ENCODE measurements around the gene NLK. TPM values are rescaled to one million over a fixed set of nuclear protein-coding genes. Genes with fewer than 3 reads are reported as not detected.
"Not testable (repeated sequence)": the region's sequence is repeated elsewhere in the genome, so short reads cannot be mapped to it uniquely, and the experiment has no call there.

NLK gene
- total and polyA plus RNA-seq, 2 donors (not counting 3 experiments of a cell fraction or from before 2014, with no cell fraction given): 23.8 to 34.2 TPM

- CTCF ChIA-PET: interaction anchor here (0.8 to 4.0 kb wide), 10 partner anchors 13 to 428 kb away, joined by 3 to 18 read pairs (median 5); partner anchors contain the start of gene LYRM9
- H3K4me1 ChIP-seq (ENCODE audit: control insufficient read depth, extremely low read depth, insufficient read depth, low read length); H3K27ac ChIP-seq (ENCODE audit: insufficient read depth, low read depth, low read length); DNase-seq (ENCODE audit: low read depth, low spot score); BruUV-seq (replicated peaks); H2AFZ ChIP-seq (ENCODE audit: low read depth, low read length); FAIRE-seq; intact Hi-C loops (cut with micrococcal nuclease); H3K9me3 ChIP-seq (replicated peaks; ENCODE audit: control insufficient read depth, insufficient read depth, low read length); H3K4me2 ChIP-seq (ENCODE audit: insufficient read depth, low read length); H3K79me2 ChIP-seq (ENCODE audit: control insufficient read depth, insufficient read depth, low read length); dilution Hi-C loops (cut with MboI; ENCODE audit: extremely low pct_ligation_motif_present, low sequenced_read_pairs); H4K20me1 ChIP-seq (replicated peaks; ENCODE audit: control insufficient read depth, extremely low read depth, insufficient read depth, low read length); POLR2A ChIA-PET; H3K36me3 ChIP-seq (ENCODE audit: control insufficient read depth in 2 of 2, extremely low read depth in 1 of 2, insufficient read depth in 2 of 2, low read length in 2 of 2); H3K4me3 ChIP-seq (replicated peaks in 1 of 3; ENCODE audit: insufficient read depth in 1 of 3, low read depth in 1 of 3, low read length in 3 of 3); H3K9me1 ChIP-seq (replicated peaks; ENCODE audit: control insufficient read depth, extremely low read depth, insufficient read depth, low read length); H3K9ac ChIP-seq (replicated peaks; ENCODE audit: extremely low read depth, insufficient read depth, low read length): not testable (repeated sequence)
- H3K27me3 ChIP-seq (ENCODE audit: control insufficient read depth in 2 of 2, insufficient read depth in 2 of 2, low read length in 2 of 2): peaks cover 18 to 19% of the 10 kb centered on the region in 2 experiments
- peak; percentile 11 to 19 for TF ChIP-seq CTCF (IDR thresholded peaks at IDR 0.05; ENCODE audit: extremely low read depth in 1 of 2, insufficient read depth in 1 of 2, low read depth in 1 of 2, low read length in 2 of 2)
Measured at GRCh38 chr17:28232966-28233870, 190.7 kb downstream of the NLK start.

- H3K79me2 ChIP-seq (ENCODE audit: control insufficient read depth, insufficient read depth, low read length); intact Hi-C loops (cut with micrococcal nuclease); H3K9me1 ChIP-seq (replicated peaks; ENCODE audit: control insufficient read depth, extremely low read depth, insufficient read depth, low read length); H3K4me1 ChIP-seq (ENCODE audit: control insufficient read depth, extremely low read depth, insufficient read depth, low read length); H3K4me2 ChIP-seq (ENCODE audit: insufficient read depth, low read length); H2AFZ ChIP-seq (ENCODE audit: low read depth, low read length); H4K20me1 ChIP-seq (replicated peaks; ENCODE audit: control insufficient read depth, extremely low read depth, insufficient read depth, low read length); H3K4me3 ChIP-seq (replicated peaks in 1 of 3; ENCODE audit: insufficient read depth in 1 of 3, low read depth in 1 of 3, low read length in 3 of 3); H3K36me3 ChIP-seq (ENCODE audit: control insufficient read depth in 2 of 2, extremely low read depth in 1 of 2, insufficient read depth in 2 of 2, low read length in 2 of 2); H3K27ac ChIP-seq (ENCODE audit: insufficient read depth, low read depth, low read length); POLR2A ChIA-PET; FAIRE-seq; DNase-seq (ENCODE audit: low read depth, low spot score); dilution Hi-C loops (cut with MboI; ENCODE audit: extremely low pct_ligation_motif_present, low sequenced_read_pairs); H3K9ac ChIP-seq (replicated peaks; ENCODE audit: extremely low read depth, insufficient read depth, low read length); BruUV-seq (replicated peaks); H3K9me3 ChIP-seq (replicated peaks; ENCODE audit: control insufficient read depth, insufficient read depth, low read length): not testable (repeated sequence)
- peaks cover 10 to 13% of the 10 kb centered on the region in 2 experiments for H3K27me3 ChIP-seq (ENCODE audit: control insufficient read depth in 2 of 2, insufficient read depth in 2 of 2, low read length in 2 of 2)
- CTCF ChIA-PET: interaction anchor here (0.8 to 4.0 kb wide), 9 partner anchors 14 to 429 kb away, joined by 3 to 18 read pairs (median 4); no protein-coding TSS in a partner anchor
Measured at GRCh38 chr17:28233872-28234856, 191.7 kb downstream of the NLK start.

- H3K36me3 ChIP-seq (ENCODE audit: control insufficient read depth in 2 of 2, extremely low read depth in 1 of 2, insufficient read depth in 2 of 2, low read length in 2 of 2); H3K9me1 ChIP-seq (replicated peaks; ENCODE audit: control insufficient read depth, extremely low read depth, insufficient read depth, low read length); DNase-seq (ENCODE audit: low read depth, low spot score); H3K4me1 ChIP-seq (ENCODE audit: control insufficient read depth, extremely low read depth, insufficient read depth, low read length); dilution Hi-C loops (cut with MboI; ENCODE audit: extremely low pct_ligation_motif_present, low sequenced_read_pairs); H3K9me3 ChIP-seq (replicated peaks; ENCODE audit: control insufficient read depth, insufficient read depth, low read length); POLR2A ChIA-PET; H3K27ac ChIP-seq (ENCODE audit: insufficient read depth, low read depth, low read length); H3K4me3 ChIP-seq (replicated peaks in 1 of 3; ENCODE audit: insufficient read depth in 1 of 3, low read depth in 1 of 3, low read length in 3 of 3); H3K9ac ChIP-seq (replicated peaks; ENCODE audit: extremely low read depth, insufficient read depth, low read length); H3K79me2 ChIP-seq (ENCODE audit: control insufficient read depth, insufficient read depth, low read length); BruUV-seq (replicated peaks); H2AFZ ChIP-seq (ENCODE audit: low read depth, low read length); FAIRE-seq; H3K27me3 ChIP-seq (ENCODE audit: control insufficient read depth in 2 of 2, insufficient read depth in 2 of 2, low read length in 2 of 2); intact Hi-C loops (cut with micrococcal nuclease); H4K20me1 ChIP-seq (replicated peaks; ENCODE audit: control insufficient read depth, extremely low read depth, insufficient read depth, low read length); H3K4me2 ChIP-seq (ENCODE audit: insufficient read depth, low read length): not testable (repeated sequence)
- CTCF ChIA-PET: interaction anchor here (1.8 to 3.8 kb wide), 2 partner anchors 16 to 34 kb away, joined by 4 to 18 read pairs; no protein-coding TSS in a partner anchor
Measured at GRCh38 chr17:28235066-28235700, 192.7 kb downstream of the NLK start.

Data from endothelial cell of umbilical vein (primary cell).